Loucy (cell line): ENCODE data around the gene NOTCH1.

Experiments
- H2AFZ ChIP-seq: fragments of 200-600 bp; sonication (generic); 2 replicates; pipeline ENCODE4 v1.6.0; 2016; ENCODE audit warnings: antibody characterized with exemption, mild to moderate bottlenecking, low read length, moderate library complexity
- H3F3A ChIP-seq: fragments of 200-600 bp; 2 replicates; pipeline ENCODE4 v1.6.0; 2016; ENCODE audit warnings: antibody characterized with exemption, low read depth, mild to moderate bottlenecking
- H3K27me3 ChIP-seq: fragments of 200-600 bp; sonication (generic); 2 replicates; pipeline ENCODE4 v1.6.1; 2014; ENCODE audit warnings: low read length, mild to moderate bottlenecking; ENCODE audit not compliant: insufficient read depth, poor library complexity, severe bottlenecking
- H3K36me3 ChIP-seq: fragments of 200-600 bp; sonication (generic); 2 replicates; pipeline ENCODE4 v1.6.1; 2016; ENCODE audit warnings: low read length; ENCODE audit not compliant: insufficient read depth
- H3K4me1 ChIP-seq: fragments of 200-600 bp; sonication (generic); 2 replicates; pipeline ENCODE4 v1.5.1; 2014; ENCODE audit warnings: low read length, mild to moderate bottlenecking; ENCODE audit not compliant: insufficient read depth, poor library complexity, severe bottlenecking
- H3K4me2 ChIP-seq: fragments of 200-600 bp; sonication (generic); 2 replicates; pipeline ENCODE4 v1.6.0; 2014; ENCODE audit warnings: antibody characterized with exemption, low read length, low read depth, mild to moderate bottlenecking; ENCODE audit not compliant: poor library complexity, severe bottlenecking
- H3K4me3 ChIP-seq: fragments of 200-600 bp; sonication (generic); 2 replicates; pipeline ENCODE4 v1.5.1; 2014; ENCODE audit warnings: low read length, mild to moderate bottlenecking, mixed read lengths; ENCODE audit not compliant: poor library complexity, severe bottlenecking
- H3K79me2 ChIP-seq: fragments of 200-600 bp; sonication (generic); 2 replicates; pipeline ENCODE4 v1.6.1; 2014; ENCODE audit warnings: low read length; ENCODE audit not compliant: insufficient read depth
- H3K9ac ChIP-seq: fragments of 200-600 bp; sonication (generic); 2 replicates; pipeline ENCODE4 v1.6.0; 2014; ENCODE audit warnings: mild to moderate bottlenecking, low read depth, low read length, moderate library complexity; ENCODE audit not compliant: poor library complexity, severe bottlenecking
- H3K9me2 ChIP-seq: fragments of 200-600 bp; sonication (generic); replicated peaks from 2 replicates; pipeline ENCODE4 v1.6.1; 2016; ENCODE audit warnings: low read depth, low read length, mixed read lengths
- H3K9me3 ChIP-seq: fragments of 200-600 bp; sonication (generic); 2 replicates; pipeline ENCODE4 v1.6.1; 2014; ENCODE audit warnings: mild to moderate bottlenecking, antibody characterized with exemption, low read length, low read depth; ENCODE audit not compliant: insufficient read depth
- H4K20me1 ChIP-seq: fragments of 200-600 bp; sonication (generic); 2 replicates; pipeline ENCODE4 v1.6.0; 2014; ENCODE audit warnings: antibody characterized with exemption, low read length, mild to moderate bottlenecking; ENCODE audit not compliant: insufficient read depth, poor library complexity, severe bottlenecking
- CTCF ChIP-seq: fragments of 200-600 bp; sonication (generic); conservative IDR thresholded peaks from 2 replicates; pipeline ENCODE4 v1.5.1; 2014; ENCODE audit warnings: mild to moderate bottlenecking, antibody characterized with exemption, low read length
- EZH2phosphoT487 ChIP-seq: fragments of 200-600 bp; IDR thresholded peaks from 2 replicates; pipeline ENCODE4 v1.6.1; 2018; ENCODE audit warnings: antibody characterized with exemption, mild to moderate bottlenecking, moderate library complexity, borderline replicate concordance

Gene NOTCH1

GRCh38 chr9:136464241-136464640 is 81.6 kb downstream of the NOTCH1 start:
- no peaks in the 10 kb centered on the region for H3K79me2 ChIP-seq
- H3F3A ChIP-seq = no peaks in the 10 kb centered on the region
- H3K4me1 ChIP-seq = no peaks in the 10 kb centered on the region
- H3K36me3 ChIP-seq = peaks cover 89% of the 10 kb centered on the region
- TF ChIP-seq CTCF = no peak
- no peak for TF ChIP-seq EZH2phosphoT487
- H3K9me2 ChIP-seq = no peaks in the 10 kb centered on the region
- H3K9me3 ChIP-seq = no peaks in the 10 kb centered on the region
- no peak overlapping the region for H3K9ac ChIP-seq
- no peak overlapping the region for H3K4me3 ChIP-seq
- no peaks in the 10 kb centered on the region for H3K27me3 ChIP-seq
- H3K4me2 ChIP-seq = no peak overlapping the region
- H4K20me1 ChIP-seq = no peaks in the 10 kb centered on the region
- no peak overlapping the region for H2AFZ ChIP-seq

- Histone ChIP-seq H3K9me3 (no peaks in the 10 kb centered on the region), H3K9me2 (no peaks in the 10 kb centered on the region), H3F3A (no peaks in the 10 kb centered on the region), H3K36me3 (peaks cover 94% of the 10 kb centered on the region), H3K4me3 (no peak overlapping the region), H3K79me2 (no peaks in the 10 kb centered on the region), H3K4me1 (no peaks in the 10 kb centered on the region), H2AFZ (no peak overlapping the region), H3K27me3 (no peaks in the 10 kb centered on the region), H3K4me2 (no peak overlapping the region), H3K9ac (no peak overlapping the region), H4K20me1 (no peaks in the 10 kb centered on the region)
- TF ChIP-seq EZH2phosphoT487 (no peak), CTCF (no peak)
These were observed 82.3 kb downstream of the NOTCH1 start for GRCh38 chr9:136463578-136463977.

- Histone ChIP-seq H3K27me3 (no peaks in the 10 kb centered on the region), H3K4me3 (no peak overlapping the region), H3K36me3 (peaks cover 87% of the 10 kb centered on the region), H3K9ac (no peak overlapping the region), H3K79me2 (no peaks in the 10 kb centered on the region), H2AFZ (no peak overlapping the region), H4K20me1 (no peaks in the 10 kb centered on the region), H3K9me3 (no peaks in the 10 kb centered on the region), H3K4me1 (no peaks in the 10 kb centered on the region), H3F3A (no peaks in the 10 kb centered on the region), H3K4me2 (no peak overlapping the region), H3K9me2 (no peaks in the 10 kb centered on the region)
- TF ChIP-seq CTCF = no peak
These were observed 83.2 kb downstream of the NOTCH1 start for GRCh38 chr9:136462664-136463063.
